Suprapubic skin (tissue), 4 donors: ENCODE measurements around the gene ZNF213.

Source experiments
- CTCF ChIP-seq, 2 donors: fragments of 200-600 bp in 1 of 2; fragments of 450-650 bp in 1 of 2; sonication (generic) in 1 of 2; IDR thresholded peaks; one replicate each; pipeline ENCODE4 v1.5.1; 2016 to 2019; ENCODE audit warnings: antibody characterized with exemption in 2 of 2, mild to moderate bottlenecking in 1 of 2, moderate library complexity in 1 of 2
- EP300 ChIP-seq: sonication (generic); formaldehyde crosslinking; IDR thresholded peaks from one replicate; pipeline ENCODE4 v1.6.1; 2017; ENCODE audit warnings: antibody characterized with exemption
- POLR2A ChIP-seq, 2 donors: fragments of 450-650 bp; IDR thresholded peaks; one replicate each; pipeline ENCODE4 v1.6.1; 2017; ENCODE audit warnings: antibody characterized with exemption in 2 of 2, mild to moderate bottlenecking in 2 of 2, moderate library complexity in 2 of 2
- POLR2AphosphoS5 ChIP-seq, 3 donors: sonication (generic); formaldehyde crosslinking; IDR thresholded peaks; one replicate each; pipeline ENCODE4 v1.6.1; 2017; ENCODE audit warnings: antibody characterized with exemption in 3 of 3

DNA sequence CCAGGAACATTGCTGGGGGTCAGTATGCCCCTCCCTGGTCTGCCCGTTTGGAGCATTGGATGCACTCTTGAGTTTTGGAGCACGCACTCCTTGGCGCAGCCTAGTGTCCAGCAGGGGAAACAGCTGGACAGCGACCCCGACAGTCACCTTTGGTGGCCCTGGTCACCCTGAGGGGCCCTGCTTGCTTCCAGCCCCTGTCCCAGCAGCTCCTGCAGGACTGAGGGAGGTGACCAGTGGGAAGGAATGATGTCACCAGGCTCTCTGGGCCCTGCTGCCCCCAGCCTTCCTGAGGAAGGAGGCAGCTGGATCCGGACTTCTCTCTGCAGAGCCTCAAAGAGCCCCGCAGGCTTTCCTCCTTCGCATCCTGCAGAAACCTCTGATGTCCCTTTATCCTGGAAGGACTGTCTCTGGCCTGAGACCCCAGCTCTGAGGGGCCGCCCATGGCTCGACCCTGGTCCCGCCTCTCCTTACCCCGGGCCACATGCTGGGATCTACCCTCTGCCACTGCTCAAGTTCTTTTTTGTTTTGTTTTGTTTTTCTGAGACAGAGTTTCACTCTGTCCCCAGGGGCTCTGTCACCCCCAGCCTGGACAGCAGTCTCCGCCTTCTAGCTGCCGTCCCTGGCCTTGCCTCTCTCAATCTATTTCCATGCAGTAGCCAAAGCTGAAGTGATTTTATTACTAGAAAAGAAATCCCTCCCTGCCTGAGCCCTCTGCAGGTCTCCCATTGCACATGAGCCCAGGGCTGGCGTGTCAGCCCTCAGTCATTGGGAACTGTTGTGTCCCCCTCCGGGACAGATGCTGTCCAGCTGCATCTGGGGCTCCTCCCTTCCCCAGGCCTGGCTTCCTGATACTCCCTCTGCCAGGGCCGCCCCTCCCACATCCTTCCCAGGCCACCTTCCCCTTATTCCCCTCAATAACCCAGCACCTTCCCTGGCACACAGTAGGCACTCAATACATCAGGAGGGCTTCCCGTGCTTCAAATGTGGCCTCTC is 47.3 kb upstream of the ZNF213 start:
- TF ChIP-seq CTCF (IDR thresholded peaks at IDR 0.05) (no peak), POLR2A (IDR thresholded peaks at IDR 0.05) (no peak), EP300 (no peak), POLR2AphosphoS5 (IDR thresholded peaks at IDR 0.05) (no peak)
